Ascending aorta (tissue), 2 donors: ENCODE measurements around the gene OR2T4. TPM values are rescaled to one million over a fixed set of nuclear protein-coding genes. Genes with fewer than 3 reads are reported as not detected.

Experiments used
- DNase-seq, 2 donors: peaks; one replicate each; pipeline ENCODE4 v3.0.0-alpha.2; 2019; ENCODE audit warnings: low spot score in 2 of 2
- H3K27ac ChIP-seq, 2 donors: fragments of 200-600 bp; sonication (generic); one replicate each; pipeline ENCODE4 v1.5.1; 2016 to 2017; ENCODE audit warnings: mild to moderate bottlenecking in 1 of 2
- H3K27me3 ChIP-seq: fragments of 200-600 bp; sonication (generic); one replicate; pipeline ENCODE4 v1.5.1; 2017
- H3K36me3 ChIP-seq, 2 donors: fragments of 200-600 bp; sonication (generic); one replicate each; pipeline ENCODE4 v1.5.1; 2016
- H3K4me1 ChIP-seq, 2 donors: fragments of 200-600 bp; sonication (generic); one replicate each; pipeline ENCODE4 v1.5.1; 2016 to 2017; ENCODE audit warnings: mild to moderate bottlenecking in 1 of 2
- H3K4me3 ChIP-seq, 2 donors: fragments of 200-600 bp; sonication (generic); one replicate each; pipeline ENCODE4 v1.5.1; 2016 to 2017; ENCODE audit warnings: mild to moderate bottlenecking in 1 of 2
- H3K9me3 ChIP-seq, 2 donors: fragments of 200-600 bp; sonication (generic); one replicate each; pipeline ENCODE4 v1.5.1; 2016
- CTCF ChIP-seq, 3 experiments: fragments of 200-600 bp in 2 of 3; fragments of 450-650 bp in 1 of 3; sonication (generic) in 2 of 3; IDR thresholded peaks; one replicate each; pipeline ENCODE4 v1.5.1; 2016 to 2019; ENCODE audit warnings: antibody characterized with exemption in 3 of 3, mild to moderate bottlenecking in 1 of 3, moderate library complexity in 1 of 3
- intact Hi-C: fragments of 100-400 bp; cut with DNase I; formaldehyde crosslinking; loops from one replicate; pipeline ENCODE4 v1.15.1; 2023
- total RNA-seq: library from RNA; depleted of rRNA; stranded (reverse); fragments of >200 nt; gene quantifications from one replicate; pipeline ENCODE4 v1.1.0, GENCODE V29; 2016

Gene OR2T4
- total RNA-seq, 1 donor from 2014 or later, result not detected

DNA sequence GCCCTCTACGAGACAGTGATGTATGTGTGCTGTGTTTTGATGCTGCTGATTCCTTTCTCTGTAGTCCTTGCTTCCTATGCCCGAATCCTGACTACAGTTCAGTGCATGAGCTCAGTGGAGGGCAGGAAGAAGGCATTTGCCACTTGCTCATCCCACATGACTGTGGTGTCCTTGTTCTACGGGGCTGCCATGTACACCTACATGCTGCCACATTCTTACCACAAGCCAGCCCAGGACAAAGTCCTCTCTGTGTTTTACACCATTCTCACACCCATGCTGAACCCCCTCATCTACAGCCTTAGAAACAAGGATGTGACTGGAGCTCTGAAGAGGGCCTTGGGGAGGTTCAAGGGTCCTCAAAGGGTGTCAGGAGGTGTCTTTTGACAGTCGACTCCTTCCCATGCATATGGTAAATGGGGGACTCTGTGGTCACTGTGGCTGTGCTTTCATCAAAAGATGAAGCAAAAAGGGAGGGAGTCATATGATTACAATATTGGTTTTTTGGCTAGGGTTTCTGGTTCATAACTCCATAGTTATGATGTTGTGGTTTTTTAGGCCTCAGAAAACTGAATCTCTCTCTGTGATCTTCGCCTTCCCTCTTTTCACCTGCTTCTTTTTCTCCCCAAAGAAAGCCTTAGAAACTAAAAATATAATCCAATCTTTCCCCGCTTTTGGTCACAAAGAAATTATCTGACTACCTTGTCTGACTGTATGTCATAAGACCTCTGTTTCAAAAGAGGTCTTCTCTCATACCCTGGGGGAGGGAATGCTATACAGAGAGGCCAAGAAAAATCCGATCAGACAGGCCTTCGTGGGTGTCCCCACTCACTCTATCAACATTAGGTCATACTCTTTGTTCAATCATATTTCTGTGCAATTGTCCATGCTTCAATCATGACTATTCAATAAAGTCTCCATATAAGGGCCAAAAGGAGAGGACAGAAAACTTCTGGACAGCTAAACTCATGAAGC, 45.5 kb downstream of the OR2T4 start:
- no peak overlapping the region for H3K4me3 ChIP-seq
- H3K9me3 ChIP-seq, result no peaks in the 10 kb centered on the region
- H3K27ac ChIP-seq, result no peak overlapping the region
- H3K36me3 ChIP-seq, result no peaks in the 10 kb centered on the region
- no peak for DNase-seq
- TF ChIP-seq CTCF (IDR thresholded peaks at IDR 0.05), result no peak
- no peaks in the 10 kb centered on the region for H3K27me3 ChIP-seq
- intact Hi-C loops, result no loop called here
- H3K4me1 ChIP-seq, result no peaks in the 10 kb centered on the region

Other genes with a start within 250 kb of the OR2T4 start
- not detected for gene OR2M5, start 216.5 kb upstream of the OR2T4 start, total RNA-seq
- not detected for gene OR2M2, start 186.8 kb upstream of the OR2T4 start, total RNA-seq
- gene OR2M3, start 164.4 kb upstream of the OR2T4 start, total RNA-seq, result not detected
- gene OR2M4, start 130.2 kb upstream of the OR2T4 start, total RNA-seq, result not detected
- not detected for gene OR2T33, start 83.7 kb upstream of the OR2T4 start, total RNA-seq
- gene OR2T12, start 58.2 kb upstream of the OR2T4 start, total RNA-seq, result not detected
- not detected for gene OR2M7, start 37.1 kb upstream of the OR2T4 start, total RNA-seq
- gene OR14C36, start 12.9 kb upstream of the OR2T4 start, total RNA-seq, result not detected
- gene OR2T6, start 14.1 kb downstream of the OR2T4 start, total RNA-seq, result not detected
- not detected for gene OR2T1, start 41.4 kb downstream of the OR2T4 start, total RNA-seq
- not detected for gene OR2T2, start 84.0 kb downstream of the OR2T4 start, total RNA-seq
- not detected for gene OR2T3, start 111.7 kb downstream of the OR2T4 start, total RNA-seq
- gene OR2T5, start 126.9 kb downstream of the OR2T4 start, total RNA-seq, result not detected
- gene OR2G6, start 146.4 kb downstream of the OR2T4 start, total RNA-seq, result not detected
- not detected for gene OR2T29, start 201.1 kb downstream of the OR2T4 start, total RNA-seq
- gene OR2T34, start 213.1 kb downstream of the OR2T4 start, total RNA-seq, result not detected
- gene OR2T10, start 236.0 kb downstream of the OR2T4 start, total RNA-seq, result not detected